Measurements from ENCODE around the gene CNOT11. TPM values are rescaled to one million over a fixed set of nuclear protein-coding genes. Genes with fewer than 3 reads are reported as not detected.

CNOT11 gene
- total RNA-seq, 1 experiment from 2014 or later: 67.7 TPM

GRCh38 chr2:101305492-101306078, 52.9 kb downstream of the CNOT11 start:
- intact Hi-C loops (cut with micrococcal nuclease; ENCODE audit: unreplicated experiment): loop anchor here (1.0 kb wide), 1 partner anchor 25 kb away; no protein-coding TSS in a partner anchor
- Mint-ChIP-seq H3K36me3 (ENCODE audit: insufficient read depth, unreplicated experiment) (peaks cover 38% of the 10 kb centered on the region), H3K27ac (ENCODE audit: unreplicated experiment) (peak overlapping the region; percentile 76), H3K27me3 (ENCODE audit: unreplicated experiment) (no peaks in the 10 kb centered on the region), H3K4me1 (ENCODE audit: low read depth, unreplicated experiment) (peaks cover 35% of the 10 kb centered on the region), H3K4me3 (ENCODE audit: low read depth, unreplicated experiment) (peak overlapping the region; percentile 73), H3K9me3 (ENCODE audit: low read depth, unreplicated experiment) (no peaks in the 10 kb centered on the region)
- DNase-seq: no peak
- TF ChIP-seq CTCF (IDR thresholded peaks at IDR 0.05; ENCODE audit: unreplicated experiment): no peak
- CTCF ChIA-PET: interaction anchor here (0.7 to 1.0 kb wide), 3 partner anchors 21 to 182 kb away, joined by 3 to 4 read pairs (median 3); no protein-coding TSS in a partner anchor
- BruUV-seq (replicated peaks): no TSS peak

GRCh38 chr2:101306410-101306809, 53.7 kb downstream of the CNOT11 start:
- peak overlapping the region; percentile 73 for H3K4me3 Mint-ChIP-seq (ENCODE audit: low read depth, unreplicated experiment)
- no peak for DNase-seq
- intact Hi-C loops (cut with micrococcal nuclease; ENCODE audit: unreplicated experiment): loop anchor here (1.0 kb wide), 1 partner anchor 24 kb away; no protein-coding TSS in a partner anchor
- no peaks in the 10 kb centered on the region for H3K9me3 Mint-ChIP-seq (ENCODE audit: low read depth, unreplicated experiment)
- H3K36me3 Mint-ChIP-seq (ENCODE audit: insufficient read depth, unreplicated experiment): peaks cover 38% of the 10 kb centered on the region
- H3K4me1 Mint-ChIP-seq (ENCODE audit: low read depth, unreplicated experiment): peaks cover 43% of the 10 kb centered on the region
- TF ChIP-seq CTCF (IDR thresholded peaks at IDR 0.05; ENCODE audit: unreplicated experiment): no peak
- CTCF ChIA-PET: interaction anchor here (1.0 kb wide), 1 partner anchor 22 kb away, joined by 4 read pairs; no protein-coding TSS in a partner anchor
- H3K27me3 Mint-ChIP-seq (ENCODE audit: unreplicated experiment): no peaks in the 10 kb centered on the region
- BruUV-seq (replicated peaks): no TSS peak
- peak overlapping the region; percentile 37 for H3K27ac Mint-ChIP-seq (ENCODE audit: unreplicated experiment)

GRCh38 chr2:101307503-101307902, 54.8 kb downstream of the CNOT11 start:
- Mint-ChIP-seq H3K4me3 (ENCODE audit: low read depth, unreplicated experiment) (peak overlapping the region; percentile 73), H3K27ac (ENCODE audit: unreplicated experiment) (peak overlapping the region; percentile 37), H3K27me3 (ENCODE audit: unreplicated experiment) (no peaks in the 10 kb centered on the region), H3K4me1 (ENCODE audit: low read depth, unreplicated experiment) (peaks cover 40% of the 10 kb centered on the region), H3K9me3 (ENCODE audit: low read depth, unreplicated experiment) (no peaks in the 10 kb centered on the region), H3K36me3 (ENCODE audit: insufficient read depth, unreplicated experiment) (peaks cover 38% of the 10 kb centered on the region)
- CTCF ChIA-PET: no interaction called here
- no peak for TF ChIP-seq CTCF (IDR thresholded peaks at IDR 0.05; ENCODE audit: unreplicated experiment)
- BruUV-seq (replicated peaks): no TSS peak
- intact Hi-C loops (cut with micrococcal nuclease; ENCODE audit: unreplicated experiment): no loop called here
- DNase-seq: no peak

GRCh38 chr2:101307950-101308431, 55.3 kb downstream of the CNOT11 start:
- intact Hi-C loops (cut with micrococcal nuclease; ENCODE audit: unreplicated experiment): no loop called here
- TF ChIP-seq CTCF (IDR thresholded peaks at IDR 0.05; ENCODE audit: unreplicated experiment): no peak
- H3K9me3 Mint-ChIP-seq (ENCODE audit: low read depth, unreplicated experiment): no peaks in the 10 kb centered on the region
- H3K36me3 Mint-ChIP-seq (ENCODE audit: insufficient read depth, unreplicated experiment): peaks cover 38% of the 10 kb centered on the region
- H3K4me1 Mint-ChIP-seq (ENCODE audit: low read depth, unreplicated experiment): peaks cover 35% of the 10 kb centered on the region
- peak overlapping the region; percentile 89 for H3K27ac Mint-ChIP-seq (ENCODE audit: unreplicated experiment)
- no peaks in the 10 kb centered on the region for H3K27me3 Mint-ChIP-seq (ENCODE audit: unreplicated experiment)
- DNase-seq: no peak
- peak overlapping the region; percentile 73 for H3K4me3 Mint-ChIP-seq (ENCODE audit: low read depth, unreplicated experiment)
- BruUV-seq (replicated peaks): no TSS peak
- CTCF ChIA-PET: interaction anchor here (1.0 to 1.2 kb wide), 2 partner anchors 20 to 22 kb away, joined by 4 read pairs; no protein-coding TSS in a partner anchor

All from Calu3 (cell line).